Gastroesophageal sphincter (tissue), 4 donors: ENCODE results near the gene FAM114A1. TPM values are rescaled to one million over a fixed set of nuclear protein-coding genes. Genes with fewer than 3 reads are reported as not detected.

ENCODE experiments used
- ATAC-seq: fragments of 150-250 bp; one replicate; pipeline ENCODE4 v1.9.1; 2016; ENCODE audit warnings: mild to moderate bottlenecking, moderate library complexity
- H3K27ac ChIP-seq, 4 donors: fragments of 200-600 bp; sonication (generic) in 3 of 4; 1 replicate in 3 of 4; 2 replicates in 1 of 4; pipeline ENCODE4 v1.5.1; 2016 to 2019
- H3K27me3 ChIP-seq: fragments of 200-600 bp; sonication (generic); one replicate; pipeline ENCODE4 v1.5.1; 2019
- H3K36me3 ChIP-seq, 2 donors: fragments of 200-600 bp; sonication (generic); one replicate each; pipeline ENCODE4 v1.5.1; 2019; ENCODE audit warnings: control low read depth in 1 of 2
- H3K4me1 ChIP-seq, 3 donors: fragments of 200-600 bp; sonication (generic); 1 replicate in 2 of 3; 2 replicates in 1 of 3; pipeline ENCODE4 v1.5.1; 2016 to 2019; ENCODE audit warnings: control low read depth in 2 of 3
- H3K4me3 ChIP-seq, 2 donors: fragments of 200-600 bp; sonication (generic); one replicate each; pipeline ENCODE4 v1.5.1; 2019; ENCODE audit warnings: mild to moderate bottlenecking in 1 of 2, moderate library complexity in 1 of 2
- H3K9me3 ChIP-seq, 3 donors: fragments of 200-600 bp; sonication (generic); one replicate each; pipeline ENCODE4 v1.5.1; 2017 to 2019; ENCODE audit warnings: control low read depth in 2 of 3
- EP300 ChIP-seq: sonication (generic); formaldehyde crosslinking; IDR thresholded peaks from one replicate; pipeline ENCODE4 v1.6.1; 2017; ENCODE audit warnings: antibody characterized with exemption, mild to moderate bottlenecking
- POLR2A ChIP-seq, 2 donors: fragments of 450-650 bp; IDR thresholded peaks; one replicate each; pipeline ENCODE4 v1.6.1; 2017; ENCODE audit warnings: antibody characterized with exemption in 2 of 2, mild to moderate bottlenecking in 2 of 2, moderate library complexity in 1 of 2
- POLR2AphosphoS5 ChIP-seq: sonication (generic); formaldehyde crosslinking; IDR thresholded peaks from one replicate; pipeline ENCODE4 v1.6.1; 2017; ENCODE audit warnings: antibody characterized with exemption
- WGBS, 2 donors: methylation state at CpG; one replicate each; pipeline ENCODE4 v1.1.5; 2018; ENCODE audit warnings: low coverage in 1 of 2; 5-methylcytosine and 5-hydroxymethylcytosine counted together
- total RNA-seq, 4 donors: library from RNA; depleted of rRNA; stranded (reverse); fragments of >200 nt; gene quantifications; one replicate each; pipeline ENCODE4 v1.1.0, GENCODE V29; 2016
- TF ChIP-seq, protein P1 (sequence below), 4 experiments: fragments of 200-600 bp in 2 of 4; fragments of 450-650 bp in 2 of 4; sonication (generic) in 1 of 4; IDR thresholded peaks; one replicate each; pipeline ENCODE4 v1.5.1; 2017 to 2019; ENCODE audit warnings: antibody characterized with exemption in 4 of 4, mild to moderate bottlenecking in 2 of 4, moderate library complexity in 2 of 4

The FAM114A1 gene
- total RNA-seq, 4 donors from 2014 or later: 90.0 to 155 (median 98.4) TPM

DNA sequence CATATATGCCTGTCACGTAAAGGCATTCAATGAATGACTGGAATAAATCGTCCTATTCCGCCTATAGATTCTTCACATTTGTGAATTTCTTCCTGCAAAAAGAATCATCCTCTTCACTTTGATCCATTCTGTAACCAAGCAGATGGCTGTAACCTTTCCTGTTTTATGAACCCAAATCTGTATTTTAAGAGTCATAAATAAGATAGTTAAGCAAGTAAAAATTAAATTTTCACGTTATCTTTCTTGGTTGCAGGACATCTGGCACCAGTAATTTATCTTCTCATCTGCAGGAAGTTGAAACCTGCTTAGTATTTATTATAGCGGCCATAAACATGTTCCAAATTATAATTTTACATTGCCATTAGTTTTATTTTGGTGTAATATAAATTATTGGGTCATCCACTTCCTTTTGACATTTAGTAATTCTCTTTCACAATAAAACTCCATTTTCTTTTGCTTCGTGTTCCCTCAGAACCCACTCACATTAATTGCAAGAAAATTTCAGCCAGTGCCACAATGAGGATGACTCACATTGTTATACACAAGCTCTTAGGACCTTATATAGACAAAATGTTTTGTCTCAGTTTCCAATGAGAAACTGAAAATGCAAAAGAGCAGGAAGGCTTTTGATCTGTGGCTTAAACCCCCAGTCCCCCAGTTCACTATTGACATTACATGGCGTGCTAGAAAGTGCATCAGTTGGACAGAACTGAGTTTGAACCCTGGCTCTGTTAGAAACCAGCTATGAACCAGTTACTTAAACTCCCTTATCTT lies 113.5 kb downstream of the FAM114A1 start:
- Histone ChIP-seq H3K9me3 (no peaks in the 10 kb centered on the region), H3K4me1 (no peaks in the 10 kb centered on the region), H3K36me3 (no peaks in the 10 kb centered on the region), H3K4me3 (no peak overlapping the region), H3K27me3 (no peaks in the 10 kb centered on the region), H3K27ac (no peak overlapping the region)
- no peak for ATAC-seq
- 70 to 82% methylated on average over 6 to 7 of the region's 7 CpGs for WGBS, 2 donors
- TF ChIP-seq, protein P1, sequence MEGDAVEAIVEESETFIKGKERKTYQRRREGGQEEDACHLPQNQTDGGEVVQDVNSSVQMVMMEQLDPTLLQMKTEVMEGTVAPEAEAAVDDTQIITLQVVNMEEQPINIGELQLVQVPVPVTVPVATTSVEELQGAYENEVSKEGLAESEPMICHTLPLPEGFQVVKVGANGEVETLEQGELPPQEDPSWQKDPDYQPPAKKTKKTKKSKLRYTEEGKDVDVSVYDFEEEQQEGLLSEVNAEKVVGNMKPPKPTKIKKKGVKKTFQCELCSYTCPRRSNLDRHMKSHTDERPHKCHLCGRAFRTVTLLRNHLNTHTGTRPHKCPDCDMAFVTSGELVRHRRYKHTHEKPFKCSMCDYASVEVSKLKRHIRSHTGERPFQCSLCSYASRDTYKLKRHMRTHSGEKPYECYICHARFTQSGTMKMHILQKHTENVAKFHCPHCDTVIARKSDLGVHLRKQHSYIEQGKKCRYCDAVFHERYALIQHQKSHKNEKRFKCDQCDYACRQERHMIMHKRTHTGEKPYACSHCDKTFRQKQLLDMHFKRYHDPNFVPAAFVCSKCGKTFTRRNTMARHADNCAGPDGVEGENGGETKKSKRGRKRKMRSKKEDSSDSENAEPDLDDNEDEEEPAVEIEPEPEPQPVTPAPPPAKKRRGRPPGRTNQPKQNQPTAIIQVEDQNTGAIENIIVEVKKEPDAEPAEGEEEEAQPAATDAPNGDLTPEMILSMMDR (IDR thresholded peaks at IDR 0.05): no peak
- TF ChIP-seq EP300 (no peak), POLR2A (IDR thresholded peaks at IDR 0.05) (no peak), POLR2AphosphoS5 (no peak)

DNA sequence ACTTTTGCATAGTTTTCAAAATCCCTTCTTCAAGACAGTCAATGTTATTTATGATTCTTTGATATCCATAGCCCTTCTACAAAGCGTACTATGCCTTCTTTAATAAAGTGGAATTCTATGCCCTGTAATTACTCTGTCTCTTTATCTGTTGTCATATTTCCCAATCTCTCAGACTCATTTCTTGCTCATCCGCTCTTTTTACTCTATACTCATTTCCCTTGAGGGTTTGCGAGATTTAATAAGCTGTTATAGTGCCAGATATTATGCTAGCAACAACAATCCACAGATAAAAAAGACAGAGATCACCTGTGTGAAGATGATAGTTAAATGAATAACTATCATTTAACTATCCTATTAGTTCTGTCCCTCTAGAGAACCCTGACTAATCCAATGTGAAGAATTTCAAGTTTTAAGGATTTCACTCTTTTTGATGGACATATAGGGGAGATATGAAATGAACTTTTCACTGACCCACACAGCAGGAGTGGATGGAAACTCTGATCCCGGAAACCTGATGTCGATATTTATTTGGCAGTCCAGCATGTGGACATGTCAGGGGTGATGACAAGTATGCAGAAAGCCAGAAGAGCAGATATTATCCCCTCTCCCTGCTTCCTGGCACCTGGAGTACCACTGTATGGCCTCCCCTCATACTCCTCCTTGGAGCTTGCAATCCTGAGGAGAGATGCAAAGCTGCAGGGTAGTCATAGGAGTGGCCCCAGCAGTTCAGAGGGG lies 114.9 kb downstream of the FAM114A1 start:
- H3K4me1 ChIP-seq: no peaks in the 10 kb centered on the region
- H3K9me3 ChIP-seq: no peaks in the 10 kb centered on the region
- TF ChIP-seq, protein P1 (IDR thresholded peaks at IDR 0.05): no peak
- TF ChIP-seq EP300 (no peak), POLR2A (IDR thresholded peaks at IDR 0.05) (no peak), POLR2AphosphoS5 (no peak)
- H3K27ac ChIP-seq: no peak overlapping the region
- no peak overlapping the region for H3K4me3 ChIP-seq
- WGBS, 2 donors: 90 to 98% methylated on average over 4 to 5 of the region's 5 CpGs
- no peaks in the 10 kb centered on the region for H3K36me3 ChIP-seq
- ATAC-seq: peak; percentile 26
- H3K27me3 ChIP-seq: no peaks in the 10 kb centered on the region

DNA sequence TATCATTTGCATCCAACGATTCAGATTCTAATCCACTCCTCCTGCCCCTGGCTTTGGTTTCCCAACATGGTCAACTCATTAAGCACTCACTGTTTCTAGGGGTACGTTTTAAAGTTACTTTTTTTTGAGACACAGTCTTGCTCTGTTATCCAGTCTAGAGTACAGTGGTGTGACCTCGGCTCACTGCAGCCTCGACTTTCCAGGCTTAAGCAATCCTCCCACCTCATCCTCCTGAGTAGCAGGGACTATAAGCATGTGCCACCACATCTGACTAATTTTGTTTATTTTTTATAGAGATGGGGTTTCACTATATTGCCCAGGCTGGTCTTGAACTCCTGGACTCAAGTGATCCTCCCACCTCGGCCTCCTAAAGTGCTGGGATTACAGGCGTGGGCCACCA lies 115.7 kb downstream of the FAM114A1 start:
- Histone ChIP-seq H3K9me3 (no peaks in the 10 kb centered on the region), H3K27ac (no peak overlapping the region), H3K27me3 (no peaks in the 10 kb centered on the region), H3K36me3 (no peaks in the 10 kb centered on the region), H3K4me1 (no peaks in the 10 kb centered on the region), H3K4me3 (no peak overlapping the region)
- no peak for ATAC-seq
- WGBS, 2 donors: 86 to 91% methylated on average over 5 to 6 of the region's 6 CpGs
- TF ChIP-seq POLR2AphosphoS5: no peak
- no peak for TF ChIP-seq EP300
- TF ChIP-seq, protein P1 (IDR thresholded peaks at IDR 0.05): no peak
- no peak for TF ChIP-seq POLR2A (IDR thresholded peaks at IDR 0.05)

DNA sequence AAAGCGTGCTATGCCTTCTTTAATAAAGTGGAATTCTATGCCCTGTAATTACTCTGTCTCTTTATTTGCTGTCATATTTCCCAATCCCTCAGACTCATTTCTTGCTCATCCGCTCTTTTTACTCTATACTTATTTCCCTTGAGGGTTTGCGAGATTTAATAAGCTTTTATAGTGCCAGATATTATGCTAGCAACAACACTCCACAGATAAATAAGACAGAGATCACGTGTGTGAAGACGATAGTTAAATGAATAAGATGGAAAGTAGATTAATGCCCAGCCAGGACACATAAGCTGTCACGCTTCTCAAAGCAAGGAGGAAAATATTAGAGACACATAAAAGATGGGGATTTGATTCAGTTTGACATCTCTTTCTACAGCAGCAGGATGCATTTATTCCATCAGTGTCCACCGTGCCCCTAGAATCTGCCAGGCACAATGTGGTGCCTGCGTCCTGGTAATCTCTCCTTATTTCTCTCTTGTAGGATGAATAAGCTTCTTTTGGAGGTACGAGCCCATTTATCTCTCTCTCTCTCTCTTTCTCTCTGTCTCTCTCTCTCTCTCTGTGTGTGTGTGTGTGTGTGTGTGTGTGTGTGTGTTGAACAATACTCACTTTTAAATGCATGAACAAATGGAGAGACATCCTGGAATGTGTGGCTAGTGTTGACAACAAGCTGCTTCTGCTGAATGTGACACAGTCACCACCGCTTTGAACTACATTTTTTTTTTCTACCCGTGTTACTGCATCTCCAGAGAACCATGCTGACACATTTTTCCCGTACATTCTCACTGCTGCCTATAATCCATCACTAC lies 116.4 kb downstream of the FAM114A1 start:
- no peak for TF ChIP-seq POLR2AphosphoS5
- no peak for TF ChIP-seq EP300
- TF ChIP-seq POLR2A (IDR thresholded peaks at IDR 0.05): no peak
- TF ChIP-seq, protein P1 (IDR thresholded peaks at IDR 0.05): no peak
- 32 to 51% methylated on average over 12 of the region's 12 CpGs for WGBS, 2 donors
- ATAC-seq: no peak
- H3K27ac ChIP-seq: peak overlapping the region in 1 of 4 donors; percentile 14
- H3K9me3 ChIP-seq: no peaks in the 10 kb centered on the region
- H3K27me3 ChIP-seq: no peaks in the 10 kb centered on the region
- no peaks in the 10 kb centered on the region for H3K36me3 ChIP-seq
- no peaks in the 10 kb centered on the region for H3K4me1 ChIP-seq
- H3K4me3 ChIP-seq: no peak overlapping the region
